ENCODE data around the gene RABGAP1L. TPM values are rescaled to one million over a fixed set of nuclear protein-coding genes. Genes with fewer than 3 reads are reported as not detected.

Gene RABGAP1L
- 4.6 TPM for polyA plus RNA-seq (2012; ENCODE audit: insufficient read depth, insufficient read length, low read depth)

GRCh38 chr1:174159252-174160108 is at the start of gene RABGAP1L:
Gene RABGAP1L (plus strand): TSS chr1:174159520.
- Histone ChIP-seq H3K27me3 (no peaks in the 10 kb centered on the region), H3K9me3 (no peaks in the 10 kb centered on the region), H3K4me1 (peaks cover 4% of the 10 kb centered on the region; the same call in 1 of the 2 replicates), H3K4me3 (ENCODE audit: low read depth, low read length) (peak within 1 kb of the TSS; percentile 89), H3K36me3 (no peaks in the 10 kb centered on the region)
- TF ChIP-seq CTCF (IDR thresholded peaks at IDR 0.05; ENCODE audit: low read depth, low read length) = no peak
- peak; percentile 96 for DNase-seq

- Histone ChIP-seq H3K4me3 (ENCODE audit: low read depth, low read length) (no peak overlapping the region), H3K36me3 (no peaks in the 10 kb centered on the region), H3K27me3 (no peaks in the 10 kb centered on the region), H3K4me1 (no peaks in the 10 kb centered on the region), H3K9me3 (no peaks in the 10 kb centered on the region)
- DNase-seq = no peak
- no peak for TF ChIP-seq CTCF (IDR thresholded peaks at IDR 0.05; ENCODE audit: low read depth, low read length)
Measured at GRCh38 chr1:174110053-174110452, 49.3 kb upstream of the RABGAP1L start.

- Histone ChIP-seq H3K27me3 (no peaks in the 10 kb centered on the region), H3K36me3 (no peaks in the 10 kb centered on the region), H3K4me3 (ENCODE audit: low read depth, low read length) (no peak overlapping the region), H3K4me1 (no peaks in the 10 kb centered on the region), H3K9me3 (no peaks in the 10 kb centered on the region)
- TF ChIP-seq CTCF (IDR thresholded peaks at IDR 0.05; ENCODE audit: low read depth, low read length) = no peak
- no peak for DNase-seq
Measured at GRCh38 chr1:174112489-174113162, 46.7 kb upstream of the RABGAP1L start.

GRCh38 chr1:174114106-174114505 is 45.2 kb upstream of the RABGAP1L start:
- no peak overlapping the region for H3K4me3 ChIP-seq (ENCODE audit: low read depth, low read length)
- H3K27me3 ChIP-seq = no peaks in the 10 kb centered on the region
- no peaks in the 10 kb centered on the region for H3K36me3 ChIP-seq
- TF ChIP-seq CTCF (IDR thresholded peaks at IDR 0.05; ENCODE audit: low read depth, low read length) = no peak
- no peaks in the 10 kb centered on the region for H3K4me1 ChIP-seq
- no peak for DNase-seq
- no peaks in the 10 kb centered on the region for H3K9me3 ChIP-seq

GRCh38 chr1:174114788-174115448 is 44.4 kb upstream of the RABGAP1L start:
- Histone ChIP-seq H3K9me3 (no peaks in the 10 kb centered on the region), H3K27me3 (no peaks in the 10 kb centered on the region), H3K4me3 (ENCODE audit: low read depth, low read length) (no peak overlapping the region), H3K4me1 (no peaks in the 10 kb centered on the region), H3K36me3 (no peaks in the 10 kb centered on the region)
- TF ChIP-seq CTCF (IDR thresholded peaks at IDR 0.05; ENCODE audit: low read depth, low read length) = peak; percentile 90
- DNase-seq = peak; percentile 26

Measured in BE2C (cell line).